ENCODE measurements around the gene NPAS2.

The NPAS2 gene

DNA sequence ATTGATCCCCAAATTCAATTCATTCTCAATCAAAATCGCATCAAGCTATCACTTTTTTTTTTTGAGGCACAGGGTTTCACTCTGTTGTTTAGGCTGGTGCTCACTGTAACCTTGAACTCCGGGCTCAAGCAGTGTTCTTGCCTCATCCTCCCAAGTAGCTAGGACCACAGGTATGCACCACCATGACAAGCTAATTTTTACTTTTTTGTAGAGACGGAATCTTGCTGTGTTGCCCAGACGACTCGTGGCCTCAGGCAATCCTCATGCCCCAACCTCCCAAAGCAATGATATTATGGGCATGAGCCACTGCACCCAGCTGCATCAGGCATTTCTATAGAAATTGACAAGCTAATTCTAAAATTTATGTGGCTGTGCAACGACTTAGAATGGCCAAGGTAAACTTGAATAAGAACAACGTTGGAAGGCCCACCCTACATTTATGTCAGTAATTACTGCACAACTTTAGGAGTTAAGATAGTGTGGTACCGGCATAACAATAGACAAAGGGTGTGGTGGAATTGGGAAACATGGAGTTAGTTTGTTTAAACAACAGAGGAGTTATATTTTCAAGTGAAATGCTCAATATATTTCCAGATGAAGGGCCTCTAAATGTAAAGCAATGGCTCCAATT, 78.2 kb downstream of the NPAS2 start:
- TF ChIP-seq, protein P1, sequence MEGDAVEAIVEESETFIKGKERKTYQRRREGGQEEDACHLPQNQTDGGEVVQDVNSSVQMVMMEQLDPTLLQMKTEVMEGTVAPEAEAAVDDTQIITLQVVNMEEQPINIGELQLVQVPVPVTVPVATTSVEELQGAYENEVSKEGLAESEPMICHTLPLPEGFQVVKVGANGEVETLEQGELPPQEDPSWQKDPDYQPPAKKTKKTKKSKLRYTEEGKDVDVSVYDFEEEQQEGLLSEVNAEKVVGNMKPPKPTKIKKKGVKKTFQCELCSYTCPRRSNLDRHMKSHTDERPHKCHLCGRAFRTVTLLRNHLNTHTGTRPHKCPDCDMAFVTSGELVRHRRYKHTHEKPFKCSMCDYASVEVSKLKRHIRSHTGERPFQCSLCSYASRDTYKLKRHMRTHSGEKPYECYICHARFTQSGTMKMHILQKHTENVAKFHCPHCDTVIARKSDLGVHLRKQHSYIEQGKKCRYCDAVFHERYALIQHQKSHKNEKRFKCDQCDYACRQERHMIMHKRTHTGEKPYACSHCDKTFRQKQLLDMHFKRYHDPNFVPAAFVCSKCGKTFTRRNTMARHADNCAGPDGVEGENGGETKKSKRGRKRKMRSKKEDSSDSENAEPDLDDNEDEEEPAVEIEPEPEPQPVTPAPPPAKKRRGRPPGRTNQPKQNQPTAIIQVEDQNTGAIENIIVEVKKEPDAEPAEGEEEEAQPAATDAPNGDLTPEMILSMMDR (IDR thresholded peaks at IDR 0.05; ENCODE audit: extremely low read depth, insufficient read depth, missing control alignments) = no peak
- in situ Hi-C loops (cut with MboI; ENCODE audit: low pct_unique_long_range_greater_than_20kb, low sequenced_read_pairs, unreplicated experiment) = no loop called here
- DNase-seq (ENCODE audit: low spot score) = no peak

- in situ Hi-C loops (cut with MboI; ENCODE audit: low pct_unique_long_range_greater_than_20kb, low sequenced_read_pairs, unreplicated experiment) = no loop called here
- TF ChIP-seq, protein P1 (IDR thresholded peaks at IDR 0.05; ENCODE audit: extremely low read depth, insufficient read depth, missing control alignments) = no peak
- no peak for DNase-seq (ENCODE audit: low spot score)
Observed at GRCh38 chr2:100900156-100900795, 80.3 kb downstream of the NPAS2 start.

GRCh38 chr2:100902817-100903405, 83.0 kb downstream of the NPAS2 start:
- TF ChIP-seq, protein P1 (IDR thresholded peaks at IDR 0.05; ENCODE audit: extremely low read depth, insufficient read depth, missing control alignments) = no peak
- DNase-seq (ENCODE audit: low spot score) = no peak
- in situ Hi-C loops (cut with MboI; ENCODE audit: low pct_unique_long_range_greater_than_20kb, low sequenced_read_pairs, unreplicated experiment) = no loop called here

DNA sequence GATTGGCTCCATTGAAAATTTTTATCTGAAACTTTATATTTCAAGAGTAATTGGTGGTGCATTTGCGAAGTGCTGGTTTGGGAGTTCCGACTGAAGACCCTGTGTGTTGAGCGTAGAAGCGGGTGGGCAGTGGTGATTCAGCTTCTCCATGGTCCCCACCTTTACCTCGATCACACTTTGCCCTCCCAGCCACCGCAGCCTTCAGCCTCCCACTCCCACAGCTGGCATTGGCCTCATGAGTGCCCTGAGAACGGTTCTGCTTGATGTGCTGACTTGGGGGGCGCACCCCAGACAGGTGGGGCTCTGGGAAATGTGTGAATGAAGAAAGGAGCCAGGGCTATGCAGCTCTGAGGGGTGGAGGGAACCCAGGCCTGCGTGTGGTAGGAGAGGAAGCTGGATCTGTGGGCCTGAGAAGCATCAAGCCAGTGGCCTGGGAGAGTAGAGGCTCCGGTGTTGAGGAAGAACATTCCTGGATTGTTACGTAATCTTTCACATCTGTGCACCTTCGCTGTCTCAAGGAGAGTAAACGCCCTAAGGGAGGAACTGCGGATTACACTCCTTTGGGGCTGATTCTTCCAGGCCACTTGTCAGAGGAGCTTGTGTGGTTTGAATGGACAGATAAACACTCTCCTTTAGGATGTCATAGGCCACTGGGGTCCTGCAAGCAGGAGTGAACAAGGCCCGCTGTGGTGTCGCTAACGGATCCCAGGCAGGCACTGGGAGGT, 83.8 kb downstream of the NPAS2 start:
- in situ Hi-C loops (cut with MboI; ENCODE audit: low pct_unique_long_range_greater_than_20kb, low sequenced_read_pairs, unreplicated experiment) = no loop called here
- TF ChIP-seq, protein P1 (IDR thresholded peaks at IDR 0.05; ENCODE audit: extremely low read depth, insufficient read depth, missing control alignments) = no peak
- DNase-seq (ENCODE audit: low spot score) = no peak

DNA sequence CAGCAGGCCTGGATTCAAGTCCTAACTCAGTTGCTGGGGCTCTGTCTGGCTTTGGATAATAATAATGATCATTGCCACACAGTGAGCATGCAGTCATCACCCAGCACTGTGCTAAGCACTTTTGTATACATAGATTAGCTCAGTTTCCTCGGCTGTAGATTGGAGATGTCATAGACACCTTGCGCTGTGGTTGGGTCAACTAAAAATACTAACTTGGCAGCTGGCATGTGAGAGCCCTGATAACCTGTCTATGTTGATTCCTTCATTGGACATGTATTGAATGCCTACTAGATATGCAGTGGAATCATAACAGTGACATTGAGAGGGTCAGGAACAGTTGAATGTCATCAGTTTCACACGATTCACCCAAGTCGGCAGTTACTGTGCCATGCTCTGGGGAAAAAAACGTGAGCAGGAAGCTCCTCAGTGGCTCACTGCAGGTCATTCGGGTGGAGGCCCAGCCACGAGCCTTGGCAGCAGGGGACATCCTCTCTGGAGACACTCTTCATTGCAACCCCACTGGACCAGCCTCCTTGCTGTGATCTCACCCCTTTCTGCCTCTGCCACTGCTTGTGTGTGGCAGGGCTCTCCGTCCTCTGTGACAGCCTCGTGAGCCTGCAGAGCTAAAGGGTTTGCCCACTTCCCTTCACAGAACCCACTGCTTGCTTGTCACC, 85.3 kb downstream of the NPAS2 start:
- no peak for DNase-seq (ENCODE audit: low spot score)
- in situ Hi-C loops (cut with MboI; ENCODE audit: low pct_unique_long_range_greater_than_20kb, low sequenced_read_pairs, unreplicated experiment) = no loop called here
- TF ChIP-seq, protein P1 (IDR thresholded peaks at IDR 0.05; ENCODE audit: extremely low read depth, insufficient read depth, missing control alignments) = no peak

GRCh38 chr2:100906131-100906530, 86.2 kb downstream of the NPAS2 start:
- in situ Hi-C loops (cut with MboI; ENCODE audit: low pct_unique_long_range_greater_than_20kb, low sequenced_read_pairs, unreplicated experiment) = no loop called here
- TF ChIP-seq, protein P1 (IDR thresholded peaks at IDR 0.05; ENCODE audit: extremely low read depth, insufficient read depth, missing control alignments) = no peak
- no peak for DNase-seq (ENCODE audit: low spot score)

All from GM13977 (cell line).